Keratinocyte (primary cell): ENCODE results near the gene IL10RA.

Experiments used
- CTCF ChIP-seq, 3 experiments: IDR thresholded peaks in 1 of 3; conservative IDR thresholded peaks in 1 of 3; optimal IDR thresholded peaks in 1 of 3; 2 replicates in 2 of 3; 3 replicates in 1 of 3; pipeline versions ENCODE3 to v1.5.1; 2011; ENCODE audit warnings: low read length in 3 of 3, mild to moderate bottlenecking in 3 of 3, moderate library complexity in 2 of 3, control low read depth in 1 of 3, inconsistent platforms in 1 of 3; ENCODE audit not compliant: insufficient read depth in 2 of 3; ENCODE audit errors: extremely low read depth in 1 of 3
- EZH2 ChIP-seq: IDR thresholded peaks from one replicate; pipeline ENCODE4 v1.6.1; 2012; ENCODE audit warnings: inconsistent platforms, mild to moderate bottlenecking, low read length, moderate library complexity

- TF ChIP-seq CTCF (optimal IDR thresholded peaks at IDR 0.05 in 1 of 3, IDR thresholded peaks at IDR 0.05 in 1 of 3, conservative IDR thresholded peaks at IDR 0.05 in 1 of 3; ENCODE audit: extremely low read depth in 1 of 3, insufficient read depth in 2 of 3, low read length in 3 of 3) = no peak
- TF ChIP-seq EZH2 = no peak
Observed at GRCh38 chr11:117941976-117942654, 44.1 kb upstream of the IL10RA start.
